GM10248 (cell line): ENCODE results near the gene RRP7A.
"Not testable (repeated sequence)": the region's sequence is repeated elsewhere in the genome, so short reads cannot be mapped to it uniquely, and the experiment has no call there.

Experiments used
- CTCF ChIA-PET: fragments of 300-600 bp; sonication (Branson Sonifier 250); formaldehyde crosslinking; extraction: SDS; loops from one replicate; lab custom pipeline; 2021; ENCODE audit warnings: antibody characterized with exemption; lab: Yijun Ruan, JAX
- POLR2A ChIA-PET: fragments of 350-650 bp; sonication (Branson Sonifier 250); formaldehyde crosslinking; extraction: SDS; loops from one replicate; lab custom pipeline; 2020; ENCODE audit warnings: antibody characterized with exemption; lab: Yijun Ruan, JAX
- DNase-seq: peaks from one replicate; pipeline ENCODE4 v3.0.0; 2012; ENCODE audit errors: extremely low spot score
- TF ChIP-seq, protein P1 (sequence below): IDR thresholded peaks from 2 replicates; pipeline ENCODE4 v1.5.1; 2012; ENCODE audit warnings: mild to moderate bottlenecking, low read depth; ENCODE audit errors: extremely low read depth, missing control alignments, control extremely low read depth

Gene RRP7A

DNA sequence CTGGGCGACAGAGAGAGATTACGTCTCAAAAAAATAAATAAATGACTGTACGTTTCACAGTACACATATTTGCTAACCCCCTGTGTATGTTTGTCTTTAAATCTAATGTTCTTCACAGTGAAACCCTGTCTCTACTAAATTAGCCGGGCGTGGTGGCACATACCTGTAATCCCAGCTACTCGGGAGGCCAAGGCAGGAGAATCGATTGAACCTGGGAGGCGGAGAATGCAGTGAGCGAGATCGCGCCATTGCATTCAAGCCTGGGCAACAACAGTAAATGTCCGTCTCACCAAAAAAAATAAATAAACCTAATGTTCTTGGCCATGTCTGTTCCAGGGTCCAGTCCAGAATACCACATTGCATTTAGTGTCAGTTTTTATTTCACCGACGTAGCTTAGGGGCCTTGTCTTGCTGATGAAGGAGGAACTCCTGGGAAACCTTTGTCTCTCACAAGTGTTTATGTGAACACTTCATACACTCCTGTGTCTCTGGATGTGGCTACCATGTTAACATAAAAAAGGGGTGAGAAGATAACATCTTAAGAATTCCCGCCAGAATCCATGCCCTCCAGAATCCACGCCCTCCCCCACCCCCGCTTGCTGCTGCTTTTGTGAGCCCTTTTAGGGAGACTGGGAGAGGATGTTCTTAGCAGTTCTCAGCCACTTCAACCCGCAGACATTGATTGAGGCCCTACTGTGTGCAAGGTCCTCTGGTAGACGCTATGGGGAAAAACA is 29.2 kb upstream of the RRP7A start:
- POLR2A ChIA-PET: no interaction called here
- DNase-seq: no peak
- CTCF ChIA-PET: interaction anchor here (0.6 to 2.2 kb wide), 3 partner anchors 11 to 111 kb away, joined by 3 to 7 read pairs (median 5); no protein-coding TSS in a partner anchor
- TF ChIP-seq, protein P1, sequence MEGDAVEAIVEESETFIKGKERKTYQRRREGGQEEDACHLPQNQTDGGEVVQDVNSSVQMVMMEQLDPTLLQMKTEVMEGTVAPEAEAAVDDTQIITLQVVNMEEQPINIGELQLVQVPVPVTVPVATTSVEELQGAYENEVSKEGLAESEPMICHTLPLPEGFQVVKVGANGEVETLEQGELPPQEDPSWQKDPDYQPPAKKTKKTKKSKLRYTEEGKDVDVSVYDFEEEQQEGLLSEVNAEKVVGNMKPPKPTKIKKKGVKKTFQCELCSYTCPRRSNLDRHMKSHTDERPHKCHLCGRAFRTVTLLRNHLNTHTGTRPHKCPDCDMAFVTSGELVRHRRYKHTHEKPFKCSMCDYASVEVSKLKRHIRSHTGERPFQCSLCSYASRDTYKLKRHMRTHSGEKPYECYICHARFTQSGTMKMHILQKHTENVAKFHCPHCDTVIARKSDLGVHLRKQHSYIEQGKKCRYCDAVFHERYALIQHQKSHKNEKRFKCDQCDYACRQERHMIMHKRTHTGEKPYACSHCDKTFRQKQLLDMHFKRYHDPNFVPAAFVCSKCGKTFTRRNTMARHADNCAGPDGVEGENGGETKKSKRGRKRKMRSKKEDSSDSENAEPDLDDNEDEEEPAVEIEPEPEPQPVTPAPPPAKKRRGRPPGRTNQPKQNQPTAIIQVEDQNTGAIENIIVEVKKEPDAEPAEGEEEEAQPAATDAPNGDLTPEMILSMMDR: no peak

DNA sequence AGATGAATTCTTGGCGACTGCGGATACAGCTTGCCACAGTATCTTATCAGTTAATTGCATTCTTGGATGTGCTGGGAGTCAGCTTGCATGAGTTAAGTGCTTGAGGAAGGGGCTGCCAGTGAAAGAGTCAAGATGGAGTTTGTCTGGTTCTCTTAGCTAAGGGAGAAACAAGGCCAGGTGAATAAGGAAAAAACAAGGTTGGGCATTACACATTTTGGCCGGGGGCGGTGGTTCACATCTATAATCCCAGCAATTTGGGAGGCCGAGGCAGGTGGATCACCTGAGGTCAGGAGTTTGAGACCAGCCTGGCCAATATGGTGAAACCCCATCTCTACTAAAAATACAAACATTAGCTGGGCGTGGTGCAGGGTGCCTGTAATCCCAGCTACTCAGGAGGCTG is 28.5 kb upstream of the RRP7A start:
- CTCF ChIA-PET: interaction anchor here (0.6 to 2.2 kb wide), 2 partner anchors 15 to 110 kb away, joined by 3 to 7 read pairs; no protein-coding TSS in a partner anchor
- POLR2A ChIA-PET, DNase-seq: not testable (repeated sequence)

DNA sequence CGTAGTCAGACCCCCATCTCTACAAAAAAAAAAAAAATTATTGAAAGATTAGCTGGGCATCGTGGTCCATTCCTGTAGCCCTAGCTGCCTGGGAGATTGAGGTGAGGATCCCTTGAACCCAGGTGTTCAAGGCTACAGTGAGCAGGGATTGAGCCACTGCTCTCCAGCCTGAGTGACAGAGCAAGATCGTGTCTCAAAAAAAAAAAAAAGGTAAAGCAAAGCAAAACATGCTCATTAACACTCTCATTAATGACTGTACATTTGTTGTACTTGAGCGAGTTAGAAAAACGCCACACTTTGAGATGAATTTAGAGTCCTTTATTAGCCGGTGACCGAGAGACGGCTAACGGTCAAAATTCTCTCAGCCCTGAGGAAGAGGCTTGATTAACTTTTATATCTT is 28.0 kb upstream of the RRP7A start:
- ChIA-PET POLR2A (no interaction called here), CTCF (no interaction called here)
- TF ChIP-seq, protein P1: no peak
- no peak for DNase-seq

DNA sequence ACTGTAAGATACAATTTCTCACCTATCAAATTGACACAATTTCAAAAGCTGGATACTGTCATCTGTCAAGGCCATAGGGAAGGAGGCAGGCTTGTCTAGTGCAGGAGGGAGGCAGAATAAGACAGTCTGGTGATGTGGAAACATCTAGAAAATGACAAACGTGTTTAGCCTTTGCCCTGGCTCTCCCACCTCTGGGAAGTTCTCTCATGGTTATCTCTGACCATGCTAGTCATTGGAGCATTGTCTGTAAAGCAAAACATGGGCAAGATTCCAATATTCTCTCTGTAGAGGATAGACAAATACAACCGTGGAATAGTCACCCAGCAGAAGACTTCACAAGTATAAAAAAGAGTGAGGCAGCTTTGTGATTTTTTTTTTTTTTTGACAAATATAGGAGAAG is 25.1 kb upstream of the RRP7A start:
- ChIA-PET POLR2A (no interaction called here), CTCF (interaction anchor here (1.3 kb wide), 1 partner anchor 11 kb away, joined by 3 read pairs; no protein-coding TSS in a partner anchor)
- TF ChIP-seq, protein P1: no peak
- no peak for DNase-seq

DNA sequence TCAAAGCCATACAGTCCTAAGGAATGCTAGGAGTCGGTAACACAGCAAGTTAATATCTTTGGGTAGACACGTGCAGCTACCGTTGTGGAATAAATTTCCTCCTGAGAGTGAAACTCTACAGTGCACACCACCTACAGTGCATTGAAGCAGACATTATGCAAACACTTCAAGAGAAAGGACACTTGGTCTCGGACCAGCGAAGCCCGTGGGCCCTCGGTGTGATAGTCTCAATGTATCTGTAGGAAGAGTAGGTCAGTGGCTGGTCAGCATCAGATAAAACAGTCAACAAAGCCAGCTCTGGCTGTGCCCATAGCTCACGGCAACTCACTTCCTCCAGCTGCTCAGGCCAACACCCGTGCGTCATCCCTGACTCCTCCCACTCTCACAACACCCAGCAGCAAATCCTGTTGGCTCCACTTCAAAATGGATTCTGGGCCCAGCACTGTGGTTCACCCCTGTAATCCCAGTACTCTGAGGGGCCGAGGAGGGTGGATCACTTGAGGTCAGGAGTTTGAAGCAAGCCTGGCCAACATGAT is 19.7 kb upstream of the RRP7A start:
- CTCF ChIA-PET, DNase-seq, POLR2A ChIA-PET: not testable (repeated sequence)

DNA sequence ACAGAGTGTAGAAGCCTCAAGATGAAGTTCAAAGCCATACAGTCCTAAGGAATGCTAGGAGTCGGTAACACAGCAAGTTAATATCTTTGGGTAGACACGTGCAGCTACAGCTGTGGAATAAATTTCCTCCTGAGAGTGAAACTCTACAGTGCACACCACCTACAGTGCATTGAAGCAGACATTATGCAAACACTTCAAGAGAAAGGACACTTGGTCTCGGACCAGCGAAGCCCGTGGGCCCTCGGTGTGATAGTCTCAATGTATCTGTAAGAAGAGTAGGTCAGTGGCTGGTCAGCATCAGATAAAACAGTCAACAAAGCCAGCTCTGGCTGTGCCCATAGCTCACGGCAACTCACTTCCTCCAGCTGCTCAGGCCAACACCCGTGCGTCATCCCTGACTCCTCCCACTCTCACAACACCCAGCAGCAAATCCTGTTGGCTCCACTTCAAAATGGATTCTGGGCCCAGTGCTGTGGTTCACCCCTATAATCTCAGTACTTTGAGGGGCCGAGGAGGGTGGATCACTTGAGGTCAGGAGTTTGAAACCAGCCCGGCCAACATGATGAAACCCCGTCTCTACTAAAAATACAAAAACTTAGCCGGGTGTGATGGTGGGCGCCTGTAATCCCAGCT is 17.7 kb upstream of the RRP7A start:
- CTCF ChIA-PET, POLR2A ChIA-PET, DNase-seq: not testable (repeated sequence)

DNA sequence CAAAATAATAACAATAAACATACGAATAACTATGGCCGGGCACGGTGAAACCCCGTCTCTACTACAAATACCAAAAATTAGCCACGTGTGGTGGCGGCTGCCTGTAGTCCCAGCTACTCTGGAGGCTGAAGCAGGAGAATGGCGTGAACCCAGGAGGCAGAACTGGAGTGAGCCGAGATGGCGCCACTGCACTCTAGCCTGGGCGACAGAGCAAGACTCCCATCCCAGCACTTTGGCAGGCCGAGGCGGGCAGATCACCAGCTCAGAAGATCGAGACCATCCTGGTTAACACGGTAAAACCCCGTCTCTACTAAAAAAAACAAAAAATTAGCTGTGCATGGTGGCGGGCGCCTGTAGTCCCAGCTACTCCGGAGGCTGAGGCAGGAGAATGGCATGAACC is 17.0 kb upstream of the RRP7A start:
- POLR2A ChIA-PET, CTCF ChIA-PET, DNase-seq: not testable (repeated sequence)

DNA sequence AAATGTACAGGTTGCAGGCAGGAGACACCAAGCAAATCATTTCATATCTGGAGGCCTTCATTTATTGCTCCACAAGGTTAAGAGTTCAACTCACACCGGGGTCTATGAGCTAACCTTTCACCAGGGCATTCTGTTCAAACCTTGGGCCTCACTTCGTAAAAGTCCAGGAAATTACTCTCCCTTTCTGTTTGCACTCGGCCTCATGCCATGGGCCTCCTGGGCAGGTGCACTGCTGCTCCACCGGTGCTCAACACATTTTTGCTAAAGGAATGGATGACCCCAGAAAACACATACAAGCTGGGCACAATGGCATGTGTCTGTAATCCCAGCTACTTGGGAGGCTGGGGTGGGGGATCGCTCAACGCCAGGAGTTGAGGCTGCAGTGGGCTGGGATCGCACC is 16.6 kb upstream of the RRP7A start:
- no peak for DNase-seq
- ChIA-PET CTCF (no interaction called here), POLR2A (no interaction called here)
- TF ChIP-seq, protein P1: no peak

DNA sequence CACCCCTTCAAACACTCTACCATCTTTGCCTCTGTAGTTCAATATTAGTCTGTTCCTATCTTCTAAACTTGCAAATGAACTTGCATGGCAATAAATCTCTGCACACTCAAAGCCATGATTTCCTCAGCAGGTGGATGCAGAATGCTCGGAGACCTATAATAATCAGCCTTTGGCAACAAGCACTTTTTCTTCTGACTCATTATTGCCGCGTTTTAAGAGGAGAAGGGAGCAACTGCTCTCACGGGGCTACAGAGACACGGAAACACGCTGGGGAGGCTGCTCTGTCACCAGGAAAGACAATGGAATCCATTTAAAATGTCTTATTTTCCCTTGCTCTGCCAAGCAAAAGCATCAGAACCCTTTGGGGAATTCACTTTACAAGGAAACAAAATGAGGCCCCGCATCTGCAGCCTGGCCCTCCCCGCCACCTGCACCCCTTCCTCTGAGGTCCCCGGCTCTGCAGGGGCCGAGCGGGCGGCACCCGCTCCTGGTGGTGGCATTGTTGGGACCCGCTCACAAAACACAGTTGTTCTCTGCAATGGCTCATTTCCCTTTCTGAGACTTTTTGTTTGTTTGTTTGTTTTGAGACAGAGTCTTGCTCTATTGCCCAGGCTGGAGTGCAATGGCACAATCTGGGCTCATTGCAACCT is 15.6 kb upstream of the RRP7A start:
- DNase-seq, CTCF ChIA-PET, POLR2A ChIA-PET: not testable (repeated sequence)
